ENCODE measurements around the gene GDF10.

GDF10 gene

GRCh38 chr10:47282005-47282656, 17.9 kb upstream of the GDF10 start:
- peaks cover 5% of the 10 kb centered on the region; the same call in 1 of the 2 replicates for H3K4me1 ChIP-seq (ENCODE audit: insufficient read depth, low read length)
- H3K9ac ChIP-seq (ENCODE audit: low read depth, low read length) = no peak overlapping the region
- no peaks in the 10 kb centered on the region for H3K9me3 ChIP-seq (ENCODE audit: control insufficient read depth, insufficient read depth, low read length)
- no peaks in the 10 kb centered on the region for H3K36me3 ChIP-seq (ENCODE audit: insufficient read depth, low read length)

- Histone ChIP-seq H3K9me3 (ENCODE audit: control insufficient read depth, insufficient read depth, low read length) (no peaks in the 10 kb centered on the region), H3K36me3 (ENCODE audit: insufficient read depth, low read length) (no peaks in the 10 kb centered on the region), H3K4me1 (ENCODE audit: insufficient read depth, low read length) (0 out of 2 replicates have a peak, but pooled peaks cover under 1% of the 10 kb centered on the region), H3K9ac (ENCODE audit: low read depth, low read length) (no peak overlapping the region)
These were observed 17.4 kb upstream of the GDF10 start for GRCh38 chr10:47282657-47283018.

- no peaks in the 10 kb centered on the region for H3K9me3 ChIP-seq (ENCODE audit: control insufficient read depth, insufficient read depth, low read length)
- no peaks in the 10 kb centered on the region for H3K36me3 ChIP-seq (ENCODE audit: insufficient read depth, low read length)
- H3K9ac ChIP-seq (ENCODE audit: low read depth, low read length) = no peak overlapping the region
- H3K4me1 ChIP-seq (ENCODE audit: insufficient read depth, low read length) = no peaks in the 10 kb centered on the region
These were observed 16.8 kb upstream of the GDF10 start for GRCh38 chr10:47283101-47283630.

- no peaks in the 10 kb centered on the region for H3K4me1 ChIP-seq (ENCODE audit: insufficient read depth, low read length)
- H3K9ac ChIP-seq (ENCODE audit: low read depth, low read length) = no peak overlapping the region
- H3K9me3 ChIP-seq (ENCODE audit: control insufficient read depth, insufficient read depth, low read length) = no peaks in the 10 kb centered on the region
- H3K36me3 ChIP-seq (ENCODE audit: insufficient read depth, low read length) = no peaks in the 10 kb centered on the region
These were observed 16.1 kb upstream of the GDF10 start for GRCh38 chr10:47283848-47284247.

- no peaks in the 10 kb centered on the region for H3K36me3 ChIP-seq (ENCODE audit: insufficient read depth, low read length)
- H3K9me3 ChIP-seq (ENCODE audit: control insufficient read depth, insufficient read depth, low read length) = no peaks in the 10 kb centered on the region
- H3K9ac ChIP-seq (ENCODE audit: low read depth, low read length) = no peak overlapping the region
- no peaks in the 10 kb centered on the region for H3K4me1 ChIP-seq (ENCODE audit: insufficient read depth, low read length)
These were observed 14.4 kb upstream of the GDF10 start for GRCh38 chr10:47285381-47286115.

- H3K4me1 ChIP-seq (ENCODE audit: insufficient read depth, low read length) = no peaks in the 10 kb centered on the region
- H3K9me3 ChIP-seq (ENCODE audit: control insufficient read depth, insufficient read depth, low read length) = no peaks in the 10 kb centered on the region
- no peaks in the 10 kb centered on the region for H3K36me3 ChIP-seq (ENCODE audit: insufficient read depth, low read length)
- H3K9ac ChIP-seq (ENCODE audit: low read depth, low read length) = no peak overlapping the region
These were observed 13.9 kb upstream of the GDF10 start for GRCh38 chr10:47286116-47286505.

GRCh38 chr10:47286591-47287315, 13.2 kb upstream of the GDF10 start:
- no peak overlapping the region for H3K9ac ChIP-seq (ENCODE audit: low read depth, low read length)
- H3K9me3 ChIP-seq (ENCODE audit: control insufficient read depth, insufficient read depth, low read length) = no peaks in the 10 kb centered on the region
- H3K36me3 ChIP-seq (ENCODE audit: insufficient read depth, low read length) = no peaks in the 10 kb centered on the region
- H3K4me1 ChIP-seq (ENCODE audit: insufficient read depth, low read length) = no peaks in the 10 kb centered on the region

GRCh38 chr10:47287365-47287802, 12.6 kb upstream of the GDF10 start:
- Histone ChIP-seq H3K9ac (ENCODE audit: low read depth, low read length) (no peak overlapping the region), H3K36me3 (ENCODE audit: insufficient read depth, low read length) (no peaks in the 10 kb centered on the region), H3K9me3 (ENCODE audit: control insufficient read depth, insufficient read depth, low read length) (no peaks in the 10 kb centered on the region), H3K4me1 (ENCODE audit: insufficient read depth, low read length) (no peaks in the 10 kb centered on the region)

- Histone ChIP-seq H3K4me1 (ENCODE audit: insufficient read depth, low read length) (no peaks in the 10 kb centered on the region), H3K9me3 (ENCODE audit: control insufficient read depth, insufficient read depth, low read length) (no peaks in the 10 kb centered on the region), H3K9ac (ENCODE audit: low read depth, low read length) (no peak overlapping the region), H3K36me3 (ENCODE audit: insufficient read depth, low read length) (no peaks in the 10 kb centered on the region)
These were observed 12.2 kb upstream of the GDF10 start for GRCh38 chr10:47287805-47288204.

- Histone ChIP-seq H3K36me3 (ENCODE audit: insufficient read depth, low read length) (no peaks in the 10 kb centered on the region), H3K9ac (ENCODE audit: low read depth, low read length) (no peak overlapping the region), H3K9me3 (ENCODE audit: control insufficient read depth, insufficient read depth, low read length) (no peaks in the 10 kb centered on the region), H3K4me1 (ENCODE audit: insufficient read depth, low read length) (no peaks in the 10 kb centered on the region)
These were observed 11.8 kb upstream of the GDF10 start for GRCh38 chr10:47288236-47288635.

GRCh38 chr10:47288916-47289495, 11.0 kb upstream of the GDF10 start:
- H3K9me3 ChIP-seq (ENCODE audit: control insufficient read depth, insufficient read depth, low read length) = no peaks in the 10 kb centered on the region
- H3K4me1 ChIP-seq (ENCODE audit: insufficient read depth, low read length) = no peaks in the 10 kb centered on the region
- H3K36me3 ChIP-seq (ENCODE audit: insufficient read depth, low read length) = no peaks in the 10 kb centered on the region
- H3K9ac ChIP-seq (ENCODE audit: low read depth, low read length) = no peak overlapping the region

GRCh38 chr10:47289921-47290320, 10.1 kb upstream of the GDF10 start:
- no peaks in the 10 kb centered on the region for H3K9me3 ChIP-seq (ENCODE audit: control insufficient read depth, insufficient read depth, low read length)
- H3K4me1 ChIP-seq (ENCODE audit: insufficient read depth, low read length) = no peaks in the 10 kb centered on the region
- H3K9ac ChIP-seq (ENCODE audit: low read depth, low read length) = no peak overlapping the region
- no peaks in the 10 kb centered on the region for H3K36me3 ChIP-seq (ENCODE audit: insufficient read depth, low read length)

GRCh38 chr10:47290338-47290737, 9.7 kb upstream of the GDF10 start:
- no peaks in the 10 kb centered on the region for H3K4me1 ChIP-seq (ENCODE audit: insufficient read depth, low read length)
- no peak overlapping the region for H3K9ac ChIP-seq (ENCODE audit: low read depth, low read length)
- H3K36me3 ChIP-seq (ENCODE audit: insufficient read depth, low read length) = no peaks in the 10 kb centered on the region
- no peaks in the 10 kb centered on the region for H3K9me3 ChIP-seq (ENCODE audit: control insufficient read depth, insufficient read depth, low read length)

- Histone ChIP-seq H3K9me3 (ENCODE audit: control insufficient read depth, insufficient read depth, low read length) (no peaks in the 10 kb centered on the region), H3K9ac (ENCODE audit: low read depth, low read length) (no peak overlapping the region), H3K36me3 (ENCODE audit: insufficient read depth, low read length) (no peaks in the 10 kb centered on the region), H3K4me1 (ENCODE audit: insufficient read depth, low read length) (no peaks in the 10 kb centered on the region)
These were observed 8.3 kb upstream of the GDF10 start for GRCh38 chr10:47291682-47292081.

All from ES-I3 (cell line).